T-helper 9 cell (primary cell): ENCODE results near the gene ZSWIM1.
"Not testable (repeated sequence)": the region's sequence is repeated elsewhere in the genome, so short reads cannot be mapped to it uniquely, and the experiment has no call there.

ENCODE experiments used
- DNase-seq: peaks from one replicate; pipeline ENCODE4 v3.0.0-alpha.2; 2020

Gene ZSWIM1

DNA sequence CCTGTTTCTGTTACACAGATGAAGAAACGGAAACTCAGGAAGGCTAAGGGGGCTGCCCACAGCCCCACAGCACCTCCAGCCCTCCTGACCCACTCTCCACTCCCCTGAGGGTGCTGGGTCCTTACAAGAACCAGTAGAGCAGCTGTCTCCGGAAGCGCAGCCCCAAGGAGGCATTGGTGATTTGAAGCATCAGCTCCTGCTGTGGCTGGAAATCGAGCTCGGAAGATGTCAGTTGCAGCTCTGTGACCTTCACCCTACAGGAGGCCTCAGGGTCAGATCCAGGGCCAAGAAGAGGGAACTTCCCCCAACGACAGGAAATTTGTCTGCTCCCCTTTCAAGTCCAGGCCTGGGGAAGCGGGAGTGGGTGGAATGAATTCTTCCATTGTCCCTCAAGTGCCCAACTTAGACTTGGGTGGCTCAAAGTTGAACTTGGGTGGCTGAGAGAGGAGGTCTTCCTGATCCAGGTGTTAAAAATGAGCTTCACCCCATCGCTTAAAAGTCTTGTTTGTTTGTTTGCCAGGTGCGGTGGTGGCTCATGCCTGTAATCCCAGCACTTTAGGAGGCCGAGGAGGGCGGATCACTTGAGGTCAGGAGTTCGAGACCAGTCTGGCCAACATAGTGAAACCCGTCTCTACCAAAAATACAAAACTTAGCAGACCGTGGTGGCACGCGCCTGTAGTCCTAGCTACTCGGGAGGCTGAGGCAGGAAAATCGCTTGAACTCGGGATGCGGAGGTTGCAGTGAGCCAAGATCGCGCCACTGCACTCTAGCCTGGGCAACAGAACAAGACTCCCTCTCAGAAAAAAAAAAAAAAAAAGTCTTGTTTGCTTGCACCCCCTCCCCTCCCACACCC lies 29.0 kb downstream of the ZSWIM1 start:
- no peak for DNase-seq

DNA sequence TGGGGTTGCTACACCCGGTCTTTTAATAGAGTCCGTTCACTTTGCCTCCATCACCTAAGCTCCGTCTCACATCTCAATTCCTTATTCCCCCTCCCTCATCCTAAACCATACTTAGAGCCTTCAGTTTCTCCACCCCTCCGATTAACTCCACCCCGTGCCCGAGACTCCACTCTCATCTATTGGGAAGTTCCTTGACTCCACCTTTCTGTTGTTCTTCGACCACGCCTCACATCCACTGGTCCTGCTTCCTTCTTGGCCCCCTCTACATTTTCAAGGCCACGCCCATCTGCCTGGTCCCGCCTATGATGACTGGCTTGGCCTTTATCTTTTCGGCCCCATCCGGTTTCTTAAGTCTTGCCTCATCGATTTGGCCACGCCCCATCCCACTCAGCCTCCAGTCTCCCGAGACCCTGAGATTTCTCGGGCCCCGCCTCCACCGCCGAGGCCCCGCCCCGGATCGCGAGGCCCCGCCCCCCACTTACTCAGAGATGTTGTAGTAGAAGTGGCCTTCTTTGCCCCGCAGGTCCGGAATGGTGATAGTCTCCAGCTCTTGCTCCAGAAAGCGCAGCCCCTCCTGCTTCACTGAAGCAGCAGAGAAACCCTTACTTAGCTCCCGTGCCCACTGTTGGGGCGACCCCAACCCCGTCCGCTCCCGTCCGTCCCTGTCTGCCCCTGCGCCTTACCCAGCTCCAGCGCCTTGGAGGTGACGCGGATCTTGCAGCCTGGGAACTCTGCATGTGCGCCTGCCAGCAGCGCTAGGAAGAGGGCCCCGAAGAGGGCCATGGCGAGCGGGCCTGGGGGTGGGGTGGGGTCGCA lies 29.9 kb downstream of the ZSWIM1 start:
- peak; percentile 74 for DNase-seq

DNA sequence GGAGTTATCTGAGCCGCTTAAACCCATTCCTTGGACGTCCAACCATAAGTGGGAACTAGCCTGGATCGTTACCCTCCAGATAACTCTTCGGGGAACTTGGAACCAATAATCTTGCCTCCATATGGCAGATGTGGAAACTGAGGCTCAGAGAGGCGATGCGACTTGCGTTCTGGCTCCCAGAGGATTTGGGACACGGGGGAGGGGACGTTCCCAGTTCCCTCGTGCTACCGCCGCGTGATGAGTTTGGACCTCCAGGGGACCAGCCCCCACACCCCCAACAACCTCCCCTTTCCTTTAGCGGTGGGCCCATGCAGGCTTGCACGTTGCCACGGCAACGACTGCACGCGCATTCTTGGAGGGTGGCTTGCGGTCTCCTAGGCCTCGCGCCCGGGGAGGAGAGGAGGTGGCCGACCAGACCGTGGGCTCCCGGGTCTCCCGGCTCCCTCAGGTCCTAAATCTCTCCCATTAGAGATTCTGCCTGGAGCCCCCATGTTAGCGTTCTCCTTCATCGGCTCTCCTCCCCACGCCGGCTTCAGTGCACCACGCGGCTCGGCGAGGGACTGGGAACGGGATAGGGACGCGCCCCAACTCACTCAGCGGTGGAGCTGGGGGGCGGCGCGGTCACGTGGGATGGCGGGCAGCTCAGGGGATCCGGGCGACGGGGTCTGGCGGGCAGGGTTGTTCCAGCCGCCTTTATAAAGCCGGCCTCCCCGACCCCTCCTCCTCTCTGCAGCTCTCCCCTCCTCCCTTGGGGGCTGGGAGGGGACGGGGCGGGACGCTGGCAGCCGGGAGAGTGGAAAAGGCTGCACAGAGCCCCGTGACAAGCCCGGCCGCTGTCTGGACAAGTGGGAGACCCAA lies 30.7 kb downstream of the ZSWIM1 start, which contains the start of gene PLTP:
TSS of gene PLTP (minus strand) at position 670 of the 858 bp plus-strand sequence. CDS start 703 bp downstream, outside the sequence.
- DNase-seq: peak; percentile 20

DNA sequence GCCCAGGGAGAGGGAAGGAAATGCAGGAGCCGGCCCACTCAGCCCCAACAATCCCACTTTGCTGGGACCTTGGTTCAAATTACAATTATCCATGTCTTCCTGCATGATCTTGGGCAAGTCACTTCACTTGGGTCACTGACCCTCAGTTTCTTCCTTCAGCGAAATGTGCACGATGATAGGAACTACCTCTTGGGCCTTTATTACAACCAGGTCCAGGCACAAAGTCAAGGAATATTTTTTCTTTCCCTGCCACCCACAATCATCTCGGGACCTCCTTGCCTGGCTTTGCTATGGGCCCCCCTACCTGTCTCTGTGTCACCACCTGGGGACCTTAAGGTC lies 31.3 kb downstream of the ZSWIM1 start:
- DNase-seq: no peak

DNA sequence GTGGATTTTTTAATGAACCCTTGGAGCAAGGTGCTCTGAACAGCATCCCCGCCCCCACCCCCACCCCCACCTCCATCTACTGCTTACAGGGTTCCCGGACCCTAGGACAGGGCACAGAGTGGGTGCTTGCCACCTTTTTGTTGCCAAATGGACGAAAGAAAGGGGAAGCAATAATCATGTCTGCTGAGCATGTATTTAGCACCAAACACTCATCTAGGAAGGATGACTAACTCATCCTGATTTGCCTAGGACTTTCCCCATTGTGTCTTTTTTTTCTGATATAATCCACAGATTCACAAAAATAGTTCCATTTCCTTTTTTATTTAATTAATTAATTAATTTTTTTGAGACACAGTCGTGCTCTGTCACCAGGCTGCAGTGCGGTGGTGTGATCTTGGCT lies 32.1 kb downstream of the ZSWIM1 start:
- no peak for DNase-seq

DNA sequence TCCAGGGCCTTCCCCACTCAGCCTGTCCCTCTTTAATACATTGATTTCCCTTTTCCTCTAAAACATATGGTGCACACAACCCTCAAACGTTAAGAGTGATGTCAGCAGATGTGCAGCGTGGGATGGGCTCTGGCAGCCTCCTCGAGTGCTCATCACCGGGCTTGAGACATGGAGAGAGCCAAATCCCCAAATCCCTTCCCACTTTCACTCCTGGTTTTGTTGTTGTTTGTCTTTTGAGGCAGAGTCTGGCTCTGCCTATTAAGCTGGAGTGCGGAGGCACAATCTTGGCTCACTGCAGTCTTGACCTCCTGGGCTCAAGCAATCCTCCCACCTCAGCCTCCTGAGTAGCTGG lies 36.7 kb downstream of the ZSWIM1 start:
- no peak for DNase-seq

DNA sequence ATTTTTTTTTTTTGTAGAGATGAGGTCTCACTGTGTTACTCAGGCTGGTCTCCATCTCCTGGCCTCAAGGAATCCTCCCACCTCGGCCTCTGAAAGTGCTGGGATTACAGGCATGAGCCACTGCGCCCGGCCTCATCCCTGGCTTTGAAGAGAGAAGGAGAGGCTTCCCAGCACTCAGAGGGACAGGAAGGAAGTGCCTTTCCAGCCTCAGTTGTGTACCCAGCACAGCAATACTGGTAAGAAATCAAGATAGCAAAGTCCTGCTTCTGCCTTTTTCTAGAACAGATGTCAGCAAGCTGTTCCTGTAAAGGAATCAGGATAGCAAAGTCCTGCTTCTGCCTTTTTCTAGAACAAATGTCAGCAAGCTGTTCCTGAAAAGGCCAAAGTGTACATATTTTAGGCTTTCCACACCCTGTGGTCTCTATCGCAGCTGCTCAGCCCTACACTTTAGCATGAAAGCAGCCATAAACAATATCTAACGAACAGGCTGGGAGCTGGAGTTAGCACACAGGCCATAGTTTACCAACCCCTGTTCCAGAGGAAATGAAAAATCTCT lies 37.2 kb downstream of the ZSWIM1 start:
- no peak for DNase-seq

DNA sequence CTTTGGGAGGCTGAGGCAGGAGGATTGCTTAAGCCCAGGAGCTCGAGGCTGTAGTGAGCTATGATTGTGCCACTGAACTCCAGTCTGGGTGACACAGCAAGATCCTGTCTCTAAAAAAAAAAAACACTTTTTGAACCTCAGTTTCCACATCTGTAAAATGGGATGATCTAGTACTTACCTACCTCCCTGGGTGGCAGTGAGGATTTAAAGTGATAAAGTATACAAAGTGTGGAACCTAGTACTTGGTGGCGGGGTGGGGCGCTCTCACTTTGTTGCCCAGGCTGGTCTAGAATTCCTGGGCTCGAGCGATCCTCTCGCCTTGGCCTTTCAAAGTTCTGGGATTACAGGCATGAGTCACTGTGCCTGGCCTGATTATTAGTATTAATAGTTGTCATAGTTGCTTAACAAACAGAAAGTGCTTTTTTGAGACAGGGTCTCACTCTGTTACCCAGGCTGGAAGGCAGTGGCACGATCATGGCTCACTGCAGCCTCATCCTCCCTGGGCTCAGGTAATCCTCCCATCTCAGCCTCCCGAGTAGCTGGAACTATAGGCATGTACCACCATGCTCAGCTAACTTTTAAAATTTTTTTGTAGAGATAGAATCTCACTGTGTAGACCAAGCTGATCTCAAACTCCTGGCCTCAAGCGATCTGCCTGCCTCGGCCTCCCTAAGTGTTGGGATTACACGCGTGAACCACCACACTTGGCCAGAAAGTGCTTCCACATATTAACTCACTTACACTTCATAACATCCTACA lies 37.9 kb downstream of the ZSWIM1 start:
- DNase-seq: no peak

DNA sequence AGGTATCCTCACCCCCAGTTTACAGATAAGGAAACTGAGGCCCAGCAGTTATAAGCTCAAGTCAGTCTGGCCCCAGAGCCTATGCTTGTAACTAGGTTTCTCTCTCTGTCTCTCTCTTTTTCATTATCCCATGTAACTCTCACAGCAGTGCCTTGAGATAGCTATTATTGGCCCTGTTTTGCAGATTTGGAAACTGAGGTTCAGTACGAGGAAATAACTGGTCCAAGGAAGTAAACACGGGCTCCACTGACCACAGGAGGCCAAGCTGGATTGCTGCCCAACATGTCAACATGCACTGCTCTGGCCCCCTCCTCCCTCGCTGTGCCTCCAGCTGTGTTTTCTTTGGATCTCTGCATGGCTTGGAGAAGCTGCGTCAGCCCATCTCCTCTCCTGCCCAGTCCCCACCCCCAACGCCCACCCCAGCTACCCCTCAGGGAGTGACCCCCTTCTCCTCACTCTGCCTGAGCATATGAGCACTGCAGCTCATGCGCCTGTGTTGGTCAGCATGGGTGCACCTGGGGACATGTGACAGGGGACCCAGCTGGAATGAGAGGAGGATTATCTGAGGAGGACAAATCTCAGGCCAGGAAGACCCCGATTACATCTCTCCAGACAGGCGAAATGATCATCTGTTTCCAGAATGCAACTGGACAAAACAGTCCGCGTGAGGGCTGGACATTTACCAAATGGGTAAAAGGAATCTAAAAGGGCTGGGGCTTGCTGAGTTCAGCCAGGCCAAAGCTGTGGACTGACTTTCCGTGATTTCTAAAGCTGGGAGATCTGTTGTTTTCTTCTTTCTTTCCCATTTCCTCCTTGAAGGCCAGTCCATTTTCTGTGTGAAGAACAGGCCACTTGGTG lies 38.7 kb downstream of the ZSWIM1 start:
- DNase-seq: no peak

DNA sequence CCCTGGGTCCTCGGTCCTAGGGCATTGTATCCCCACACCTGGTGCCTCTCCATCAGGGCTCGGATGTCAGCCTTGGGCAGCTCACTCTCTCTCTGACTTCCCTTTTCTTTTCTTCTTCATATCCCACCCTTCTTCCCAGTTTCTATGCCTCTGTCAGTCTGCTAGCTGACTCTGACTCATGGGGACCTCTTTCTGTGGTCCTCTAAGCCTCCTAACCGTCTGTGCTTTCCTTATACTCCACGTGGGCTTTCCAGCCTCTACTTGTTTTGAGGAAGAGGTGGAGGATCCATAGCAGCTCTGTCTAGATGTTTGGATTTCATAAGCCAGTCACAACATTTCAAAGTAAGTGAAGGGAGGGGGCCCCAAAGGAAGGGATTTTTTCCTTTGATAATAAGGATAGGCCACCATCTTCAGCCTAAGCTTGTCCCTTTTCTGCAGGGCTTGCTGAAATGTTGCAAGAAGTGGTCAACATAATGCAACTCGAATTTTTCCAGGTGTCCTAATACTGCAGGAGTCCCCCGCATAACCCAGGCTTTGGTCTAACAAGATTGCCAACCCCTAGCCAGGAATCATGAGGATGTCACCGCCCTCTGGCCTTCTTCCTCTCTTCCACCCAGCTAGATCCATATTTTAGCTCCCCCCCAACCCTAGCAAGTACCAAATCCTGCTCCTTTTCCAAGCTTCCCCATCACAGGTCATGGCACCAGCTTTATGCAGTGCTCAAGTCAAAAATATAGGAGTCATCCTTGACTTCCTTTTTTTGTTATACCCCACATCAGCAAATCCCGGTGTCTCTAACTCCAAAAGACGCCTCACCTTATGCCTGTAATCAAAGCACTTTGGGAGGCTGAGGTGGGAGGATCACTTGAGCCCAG lies 39.7 kb downstream of the ZSWIM1 start:
- no peak for DNase-seq

DNA sequence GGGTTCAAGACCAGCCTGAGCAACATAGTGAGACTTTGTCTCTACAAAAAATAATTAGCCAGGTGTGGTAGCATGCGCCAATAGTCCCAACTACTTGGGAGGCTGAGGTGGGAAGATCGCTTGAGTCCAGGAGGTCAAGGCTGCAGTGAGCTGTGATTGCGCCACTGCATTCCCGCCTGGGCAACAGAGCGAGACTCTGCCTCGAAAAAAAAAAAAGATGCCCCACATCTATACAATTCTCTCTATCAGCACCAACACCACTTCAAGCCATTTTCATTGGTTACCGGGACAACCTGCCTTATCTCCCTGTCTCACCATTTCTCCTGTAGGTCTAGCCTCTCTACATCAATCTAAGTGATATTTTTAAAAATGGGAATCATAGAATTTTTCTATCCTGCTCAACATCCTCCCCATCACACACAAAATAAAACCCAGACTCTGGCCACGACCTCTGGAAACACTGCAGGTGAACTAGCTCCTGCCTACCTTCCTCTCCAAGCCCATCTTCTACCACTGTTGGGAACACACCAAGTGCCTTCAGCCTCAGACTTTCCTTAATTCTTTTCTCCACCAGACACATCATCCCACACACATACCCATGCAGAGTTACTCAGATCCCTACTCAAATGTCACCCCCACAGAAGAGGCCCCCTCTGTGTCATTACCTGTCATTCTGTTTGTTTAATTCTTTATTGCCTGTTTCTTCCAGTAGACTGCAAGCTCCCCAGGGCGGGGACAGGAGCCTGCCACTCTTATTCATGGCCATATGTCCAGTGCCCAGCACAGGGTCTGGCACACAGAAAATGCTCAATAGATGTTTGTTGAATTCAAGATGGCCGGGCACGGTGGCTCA lies 40.5 kb downstream of the ZSWIM1 start:
- DNase-seq: no peak

DNA sequence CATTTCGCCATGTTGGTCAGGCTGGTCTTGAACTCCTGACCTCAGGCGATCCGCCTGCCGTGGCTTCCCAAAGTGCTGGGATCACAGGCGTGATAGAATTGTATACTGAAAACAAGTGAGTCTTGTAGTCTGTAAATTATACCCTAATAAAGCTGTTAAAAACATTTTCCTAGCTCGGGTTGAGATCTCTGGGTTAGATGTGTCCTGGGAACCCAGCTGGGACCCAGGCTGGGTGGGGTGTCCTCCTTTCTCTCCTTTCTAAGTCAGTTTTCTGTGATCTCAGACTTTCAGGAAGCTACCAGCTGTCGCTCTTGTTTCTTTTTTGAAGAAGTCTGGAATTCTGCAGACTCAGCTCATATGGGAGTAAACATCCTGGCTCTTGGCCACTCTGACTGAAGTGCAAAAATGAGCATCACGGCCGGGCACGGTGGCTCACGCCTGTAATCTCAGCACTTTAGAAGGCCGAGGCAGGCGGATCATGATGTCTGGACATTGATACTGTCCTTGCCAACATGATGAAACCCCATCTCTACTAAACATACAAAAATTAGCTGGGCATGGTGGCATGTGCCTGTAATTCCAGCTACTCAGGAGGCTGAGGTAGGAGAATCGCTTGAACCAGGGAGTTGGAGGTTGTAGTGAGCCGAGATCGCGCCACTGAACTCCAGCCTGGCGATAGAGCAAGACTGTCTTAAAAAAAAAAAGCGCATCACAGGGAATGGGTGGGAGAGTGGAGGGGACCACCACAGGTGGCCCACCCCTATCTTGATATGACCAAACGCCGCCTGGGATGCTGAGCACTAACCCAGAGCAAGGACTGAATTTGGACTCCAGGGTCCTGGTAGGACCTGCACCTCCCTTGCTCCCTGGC lies 43.6 kb downstream of the ZSWIM1 start:
- no peak for DNase-seq

DNA sequence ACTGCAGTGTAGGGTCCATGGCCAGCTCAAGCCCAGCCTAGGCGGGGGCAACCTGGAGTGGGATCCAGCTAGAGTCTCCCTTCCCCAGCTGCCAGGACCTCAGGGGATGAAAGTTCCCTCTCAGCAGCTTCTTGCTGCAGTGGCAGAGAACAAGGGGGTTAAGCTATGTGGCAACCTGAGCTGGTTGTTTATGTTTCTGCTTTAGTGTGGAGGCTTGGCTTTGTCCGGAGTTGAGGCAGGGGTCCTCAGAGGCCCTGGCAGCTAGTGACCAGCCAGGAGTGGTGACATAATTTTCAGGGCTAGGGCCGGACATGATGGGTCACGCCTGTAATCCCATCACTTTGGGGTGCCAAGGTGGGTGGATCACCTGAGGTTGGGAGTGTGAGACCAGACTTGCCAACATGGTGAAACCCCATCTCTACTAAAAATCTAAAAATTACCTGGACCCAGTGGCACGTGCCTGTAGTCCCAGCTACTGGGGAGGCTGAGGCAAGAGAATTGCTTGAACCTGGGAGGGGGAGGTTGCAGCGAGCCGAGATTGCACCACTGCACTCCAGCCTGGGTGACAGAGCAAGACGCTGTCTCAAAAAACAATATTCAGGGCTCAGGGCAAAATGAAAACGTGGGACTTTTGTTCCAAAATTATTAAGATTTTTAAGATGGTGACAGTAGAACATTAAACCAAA lies 44.9 kb downstream of the ZSWIM1 start:
- no peak for DNase-seq

DNA sequence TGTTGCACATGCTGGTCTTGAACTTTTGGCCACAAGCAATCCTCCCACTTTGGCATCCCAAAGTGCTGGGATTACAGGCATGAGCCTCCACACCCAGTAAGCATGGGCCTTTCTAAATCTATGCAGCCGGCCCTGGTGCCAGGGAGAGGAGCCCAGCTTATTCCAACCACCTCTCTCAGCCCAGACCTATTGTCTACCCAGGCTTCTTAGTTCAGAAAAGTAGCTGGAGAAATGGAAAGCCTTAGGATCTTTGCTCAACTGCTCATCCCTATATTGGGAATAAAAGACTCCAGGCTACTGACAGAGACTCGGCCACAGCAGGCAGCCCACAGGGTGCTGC lies 45.7 kb downstream of the ZSWIM1 start:
- no peak for DNase-seq

DNA sequence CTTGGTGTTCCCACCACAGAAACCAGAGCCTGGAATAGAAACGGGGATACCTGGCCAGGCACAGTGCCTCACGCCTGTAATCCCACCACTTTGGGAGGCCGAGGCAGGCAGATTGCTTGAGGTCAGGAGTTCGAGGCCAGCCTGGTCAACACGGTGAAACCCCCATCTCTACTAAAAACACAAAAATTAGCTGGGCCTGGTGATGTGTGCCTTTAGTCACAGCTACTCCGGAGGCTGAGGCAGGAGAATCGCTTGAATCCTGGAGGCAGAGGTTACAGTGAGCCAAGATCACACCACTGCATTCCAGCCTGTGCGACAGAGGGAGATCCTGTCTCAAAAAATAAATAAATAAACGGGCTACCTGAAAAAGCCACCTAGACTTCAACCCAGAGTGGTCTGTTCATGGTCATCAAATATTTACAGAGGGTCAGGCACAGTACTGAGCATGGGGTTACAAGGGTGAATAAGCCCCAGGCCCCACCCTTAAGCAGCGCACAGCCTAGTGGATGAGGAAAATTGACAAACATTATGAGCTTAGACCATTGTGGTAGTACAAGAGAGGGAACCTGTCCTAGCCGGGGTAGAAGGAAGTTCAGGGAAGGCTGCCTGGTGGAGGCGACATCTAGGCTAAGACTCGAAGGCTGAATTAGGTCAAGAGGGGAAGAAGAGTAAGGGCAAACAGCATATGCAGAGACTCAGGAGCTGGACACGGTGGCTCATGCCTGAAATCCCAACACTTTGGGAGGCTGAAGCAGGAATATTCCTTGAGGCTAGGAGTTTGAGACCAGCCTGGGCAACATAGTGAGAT lies 46.2 kb downstream of the ZSWIM1 start:
- DNase-seq: no peak

DNA sequence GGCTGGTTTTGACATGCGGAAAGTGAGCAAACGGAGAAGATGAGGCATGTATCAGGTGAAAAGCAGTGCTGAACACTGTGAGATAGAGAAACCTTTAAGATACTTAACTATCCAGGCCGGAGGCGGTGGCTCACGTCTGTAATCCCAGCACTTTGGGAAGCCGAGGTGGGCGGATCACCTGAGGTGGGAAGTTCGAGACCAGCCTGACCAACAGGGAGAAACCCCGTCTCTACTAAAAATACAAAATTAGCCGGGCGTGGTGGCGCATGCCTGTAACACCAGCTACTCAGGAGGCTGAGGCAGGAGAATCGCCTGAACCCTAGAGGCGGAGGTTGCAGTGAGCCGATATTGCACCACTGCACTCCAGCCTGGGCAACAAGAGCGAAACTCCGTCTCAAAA lies 50.7 kb downstream of the ZSWIM1 start:
- not testable (repeated sequence) for DNase-seq
